Liver (tissue), 3 donors: Measurements from ENCODE around the gene COX20.
A peak's percentile ranks its signal among the peaks of the same experiment; 100 is the strongest.

ENCODE experiments used
- EGR1 ChIP-seq, 2 donors: IDR thresholded peaks; 2 replicates each; pipeline ENCODE4 v1.6.1; 2016 to 2018; ENCODE audit warnings: antibody characterized with exemption in 2 of 2, low read depth in 2 of 2
- GABPA ChIP-seq, 2 donors: IDR thresholded peaks in 1 of 2; conservative IDR thresholded peaks in 1 of 2; 2 replicates each; pipeline ENCODE4 v1.6.1; 2016; ENCODE audit warnings: antibody characterized with exemption in 2 of 2, mild to moderate bottlenecking in 1 of 2, moderate library complexity in 1 of 2
- RAD21 ChIP-seq, 2 donors: IDR thresholded peaks; 2 replicates each; pipeline ENCODE4 v1.6.1; 2016; ENCODE audit warnings: antibody characterized with exemption in 2 of 2, mild to moderate bottlenecking in 2 of 2
- RXRA ChIP-seq, 2 donors: IDR thresholded peaks; 2 replicates each; pipeline ENCODE4 v1.6.1; 2017 to 2018; ENCODE audit warnings: antibody characterized with exemption in 2 of 2, mild to moderate bottlenecking in 1 of 2
- SP1 ChIP-seq: IDR thresholded peaks from 2 replicates; pipeline ENCODE4 v1.6.1; 2018; ENCODE audit warnings: antibody characterized with exemption, mild to moderate bottlenecking
- TAF1 ChIP-seq: conservative IDR thresholded peaks from 2 replicates; pipeline ENCODE4 v1.6.1; 2016; ENCODE audit warnings: antibody characterized with exemption, mild to moderate bottlenecking
- YY1 ChIP-seq: IDR thresholded peaks from 2 replicates; pipeline ENCODE4 v1.6.1; 2016; ENCODE audit warnings: antibody characterized with exemption, mild to moderate bottlenecking
- TF ChIP-seq, protein P1 (sequence below): fragments of 150-350 bp; IDR thresholded peaks from 2 replicates; pipeline ENCODE4 v1.5.1; 2017; ENCODE audit warnings: improper control_type of control experiment, low read depth, low read length; ENCODE audit not compliant: missing input control
- TF ChIP-seq, protein P2 (sequence below): IDR thresholded peaks from 2 replicates; pipeline ENCODE4 v1.6.1; 2016; ENCODE audit warnings: antibody characterized with exemption
- TF ChIP-seq, protein P3 (sequence below): IDR thresholded peaks from 2 replicates; pipeline ENCODE4 v1.6.1; 2016; ENCODE audit warnings: antibody characterized with exemption, mild to moderate bottlenecking
- TF ChIP-seq, protein P4 (sequence below): IDR thresholded peaks from 2 replicates; pipeline ENCODE4 v1.6.1; 2016; ENCODE audit warnings: antibody characterized with exemption
- donor health status: healthy.
- donor health status: healthy.

DNA sequence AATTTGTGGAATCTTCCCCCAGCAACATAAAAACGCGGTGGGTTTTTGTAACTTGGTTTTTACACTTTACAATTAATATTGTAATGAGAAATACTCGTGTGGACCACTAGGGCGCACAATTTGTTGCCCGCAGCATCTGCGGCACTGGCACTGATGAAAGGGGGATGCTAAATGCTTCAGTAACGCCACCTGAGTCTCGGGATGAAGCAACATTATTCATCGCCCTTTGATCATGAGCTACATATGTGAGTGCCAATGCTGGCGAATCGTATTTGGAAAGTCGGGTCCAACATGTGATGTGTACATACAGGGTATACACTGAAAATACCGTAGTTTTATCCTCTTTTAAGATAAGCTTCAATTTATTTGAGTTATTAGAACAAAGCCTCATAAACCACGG is 34.2 kb upstream of the COX20 start:
- TF ChIP-seq, protein P1, sequence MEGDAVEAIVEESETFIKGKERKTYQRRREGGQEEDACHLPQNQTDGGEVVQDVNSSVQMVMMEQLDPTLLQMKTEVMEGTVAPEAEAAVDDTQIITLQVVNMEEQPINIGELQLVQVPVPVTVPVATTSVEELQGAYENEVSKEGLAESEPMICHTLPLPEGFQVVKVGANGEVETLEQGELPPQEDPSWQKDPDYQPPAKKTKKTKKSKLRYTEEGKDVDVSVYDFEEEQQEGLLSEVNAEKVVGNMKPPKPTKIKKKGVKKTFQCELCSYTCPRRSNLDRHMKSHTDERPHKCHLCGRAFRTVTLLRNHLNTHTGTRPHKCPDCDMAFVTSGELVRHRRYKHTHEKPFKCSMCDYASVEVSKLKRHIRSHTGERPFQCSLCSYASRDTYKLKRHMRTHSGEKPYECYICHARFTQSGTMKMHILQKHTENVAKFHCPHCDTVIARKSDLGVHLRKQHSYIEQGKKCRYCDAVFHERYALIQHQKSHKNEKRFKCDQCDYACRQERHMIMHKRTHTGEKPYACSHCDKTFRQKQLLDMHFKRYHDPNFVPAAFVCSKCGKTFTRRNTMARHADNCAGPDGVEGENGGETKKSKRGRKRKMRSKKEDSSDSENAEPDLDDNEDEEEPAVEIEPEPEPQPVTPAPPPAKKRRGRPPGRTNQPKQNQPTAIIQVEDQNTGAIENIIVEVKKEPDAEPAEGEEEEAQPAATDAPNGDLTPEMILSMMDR: peak; percentile 67
- TF ChIP-seq YY1 (no peak), GABPA (IDR thresholded peaks at IDR 0.05 in 1 of 2, conservative IDR thresholded peaks at IDR 0.05 in 1 of 2) (no peak), SP1 (peak; percentile 24), RXRA (IDR thresholded peaks at IDR 0.05) (peak; percentile 27 to 44), RAD21 (IDR thresholded peaks at IDR 0.05) (peak; percentile 89 to 91), TAF1 (no peak), EGR1 (IDR thresholded peaks at IDR 0.05; ENCODE audit: low read depth in 2 of 2) (no peak)
- TF ChIP-seq, protein P2, sequence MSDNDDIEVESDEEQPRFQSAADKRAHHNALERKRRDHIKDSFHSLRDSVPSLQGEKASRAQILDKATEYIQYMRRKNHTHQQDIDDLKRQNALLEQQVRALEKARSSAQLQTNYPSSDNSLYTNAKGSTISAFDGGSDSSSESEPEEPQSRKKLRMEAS: no peak
- TF ChIP-seq, protein P3, sequence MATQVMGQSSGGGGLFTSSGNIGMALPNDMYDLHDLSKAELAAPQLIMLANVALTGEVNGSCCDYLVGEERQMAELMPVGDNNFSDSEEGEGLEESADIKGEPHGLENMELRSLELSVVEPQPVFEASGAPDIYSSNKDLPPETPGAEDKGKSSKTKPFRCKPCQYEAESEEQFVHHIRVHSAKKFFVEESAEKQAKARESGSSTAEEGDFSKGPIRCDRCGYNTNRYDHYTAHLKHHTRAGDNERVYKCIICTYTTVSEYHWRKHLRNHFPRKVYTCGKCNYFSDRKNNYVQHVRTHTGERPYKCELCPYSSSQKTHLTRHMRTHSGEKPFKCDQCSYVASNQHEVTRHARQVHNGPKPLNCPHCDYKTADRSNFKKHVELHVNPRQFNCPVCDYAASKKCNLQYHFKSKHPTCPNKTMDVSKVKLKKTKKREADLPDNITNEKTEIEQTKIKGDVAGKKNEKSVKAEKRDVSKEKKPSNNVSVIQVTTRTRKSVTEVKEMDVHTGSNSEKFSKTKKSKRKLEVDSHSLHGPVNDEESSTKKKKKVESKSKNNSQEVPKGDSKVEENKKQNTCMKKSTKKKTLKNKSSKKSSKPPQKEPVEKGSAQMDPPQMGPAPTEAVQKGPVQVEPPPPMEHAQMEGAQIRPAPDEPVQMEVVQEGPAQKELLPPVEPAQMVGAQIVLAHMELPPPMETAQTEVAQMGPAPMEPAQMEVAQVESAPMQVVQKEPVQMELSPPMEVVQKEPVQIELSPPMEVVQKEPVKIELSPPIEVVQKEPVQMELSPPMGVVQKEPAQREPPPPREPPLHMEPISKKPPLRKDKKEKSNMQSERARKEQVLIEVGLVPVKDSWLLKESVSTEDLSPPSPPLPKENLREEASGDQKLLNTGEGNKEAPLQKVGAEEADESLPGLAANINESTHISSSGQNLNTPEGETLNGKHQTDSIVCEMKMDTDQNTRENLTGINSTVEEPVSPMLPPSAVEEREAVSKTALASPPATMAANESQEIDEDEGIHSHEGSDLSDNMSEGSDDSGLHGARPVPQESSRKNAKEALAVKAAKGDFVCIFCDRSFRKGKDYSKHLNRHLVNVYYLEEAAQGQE: no peak
- TF ChIP-seq, protein P4, sequence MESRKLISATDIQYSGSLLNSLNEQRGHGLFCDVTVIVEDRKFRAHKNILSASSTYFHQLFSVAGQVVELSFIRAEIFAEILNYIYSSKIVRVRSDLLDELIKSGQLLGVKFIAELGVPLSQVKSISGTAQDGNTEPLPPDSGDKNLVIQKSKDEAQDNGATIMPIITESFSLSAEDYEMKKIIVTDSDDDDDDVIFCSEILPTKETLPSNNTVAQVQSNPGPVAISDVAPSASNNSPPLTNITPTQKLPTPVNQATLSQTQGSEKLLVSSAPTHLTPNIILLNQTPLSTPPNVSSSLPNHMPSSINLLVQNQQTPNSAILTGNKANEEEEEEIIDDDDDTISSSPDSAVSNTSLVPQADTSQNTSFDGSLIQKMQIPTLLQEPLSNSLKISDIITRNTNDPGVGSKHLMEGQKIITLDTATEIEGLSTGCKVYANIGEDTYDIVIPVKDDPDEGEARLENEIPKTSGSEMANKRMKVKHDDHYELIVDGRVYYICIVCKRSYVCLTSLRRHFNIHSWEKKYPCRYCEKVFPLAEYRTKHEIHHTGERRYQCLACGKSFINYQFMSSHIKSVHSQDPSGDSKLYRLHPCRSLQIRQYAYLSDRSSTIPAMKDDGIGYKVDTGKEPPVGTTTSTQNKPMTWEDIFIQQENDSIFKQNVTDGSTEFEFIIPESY: no peak
